ENCODE data around the gene RRAS.
A peak's percentile ranks its signal among the peaks of the same experiment; 100 is the strongest.

DNA sequence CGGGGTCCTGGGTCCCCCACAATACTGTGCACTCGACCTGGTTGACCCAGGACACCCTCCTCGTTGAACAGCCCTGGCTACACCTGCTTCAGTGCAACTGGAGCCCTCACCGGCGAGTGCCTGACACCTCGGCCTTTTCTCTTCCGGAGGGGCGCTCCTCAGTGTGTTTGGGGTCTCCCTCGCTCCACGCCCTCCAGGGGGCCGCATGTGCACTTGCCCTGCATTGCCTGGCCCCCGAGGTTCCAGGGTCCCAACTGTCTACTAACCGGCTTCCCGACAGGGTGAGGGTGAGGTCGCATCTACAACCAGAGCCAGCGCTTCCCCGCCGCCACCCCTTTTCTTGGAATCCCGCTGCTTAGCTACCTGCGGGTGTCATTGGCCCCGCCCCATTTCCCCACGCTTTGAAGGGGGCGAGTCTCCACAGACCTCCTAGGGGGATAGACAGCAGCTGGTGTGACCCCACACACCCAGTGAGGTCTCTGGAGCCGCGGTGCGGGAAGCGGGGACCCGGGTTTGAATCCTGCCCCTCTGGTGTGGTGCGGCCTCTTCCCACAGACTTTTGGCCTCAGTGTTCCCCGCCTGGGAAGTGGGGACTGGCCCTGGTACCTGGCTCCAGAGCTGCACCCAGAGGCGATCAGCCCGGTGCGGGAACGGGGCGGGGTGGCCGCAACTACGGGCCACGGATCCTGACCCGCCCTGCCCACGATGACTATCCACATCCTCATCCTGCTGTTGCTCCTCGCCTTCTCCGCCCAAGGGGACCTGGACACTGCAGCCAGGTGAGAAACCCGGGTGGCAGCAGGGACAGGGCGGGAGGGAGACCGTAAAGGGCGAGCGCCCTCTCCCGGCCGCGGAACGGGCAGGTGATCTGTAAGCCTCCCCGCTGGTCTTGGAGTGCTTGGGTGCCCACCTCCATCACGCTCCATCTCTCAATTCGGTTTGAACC is 49.5 kb upstream of the RRAS start, which contains the start of gene ADM5:
- TF ChIP-seq, protein P1, sequence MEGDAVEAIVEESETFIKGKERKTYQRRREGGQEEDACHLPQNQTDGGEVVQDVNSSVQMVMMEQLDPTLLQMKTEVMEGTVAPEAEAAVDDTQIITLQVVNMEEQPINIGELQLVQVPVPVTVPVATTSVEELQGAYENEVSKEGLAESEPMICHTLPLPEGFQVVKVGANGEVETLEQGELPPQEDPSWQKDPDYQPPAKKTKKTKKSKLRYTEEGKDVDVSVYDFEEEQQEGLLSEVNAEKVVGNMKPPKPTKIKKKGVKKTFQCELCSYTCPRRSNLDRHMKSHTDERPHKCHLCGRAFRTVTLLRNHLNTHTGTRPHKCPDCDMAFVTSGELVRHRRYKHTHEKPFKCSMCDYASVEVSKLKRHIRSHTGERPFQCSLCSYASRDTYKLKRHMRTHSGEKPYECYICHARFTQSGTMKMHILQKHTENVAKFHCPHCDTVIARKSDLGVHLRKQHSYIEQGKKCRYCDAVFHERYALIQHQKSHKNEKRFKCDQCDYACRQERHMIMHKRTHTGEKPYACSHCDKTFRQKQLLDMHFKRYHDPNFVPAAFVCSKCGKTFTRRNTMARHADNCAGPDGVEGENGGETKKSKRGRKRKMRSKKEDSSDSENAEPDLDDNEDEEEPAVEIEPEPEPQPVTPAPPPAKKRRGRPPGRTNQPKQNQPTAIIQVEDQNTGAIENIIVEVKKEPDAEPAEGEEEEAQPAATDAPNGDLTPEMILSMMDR (IDR thresholded peaks at IDR 0.05), result peak; percentile 40 to 55 (median 43)
- TF ChIP-seq POLR2AphosphoS5 (IDR thresholded peaks at IDR 0.05), result peak in 1 of 2 donors; percentile 10
